ENCODE measurements around the gene ZDHHC22. TPM values are rescaled to one million over a fixed set of nuclear protein-coding genes. Genes with fewer than 3 reads are reported as not detected.

ZDHHC22 gene
- not detected for total RNA-seq

- H3K4me1 Mint-ChIP-seq, result peaks cover 16% of the 10 kb centered on the region
- peaks cover 76% of the 10 kb centered on the region for H3K27me3 Mint-ChIP-seq
- ChIA-PET CTCF (interaction anchor here (0.9 to 1.6 kb wide), 2 partner anchors 13 to 312 kb away, joined by 3 to 5 read pairs; no protein-coding TSS in a partner anchor), POLR2A (interaction anchor here (0.6 kb wide), 1 partner anchor 999 kb away, joined by 4 read pairs; no protein-coding TSS in a partner anchor)
- no peaks in the 10 kb centered on the region for H3K36me3 Mint-ChIP-seq (ENCODE audit: low read depth)
- H3K9me3 Mint-ChIP-seq, result no peaks in the 10 kb centered on the region
- no peak within 1 kb of the TSS for H3K27ac Mint-ChIP-seq
- no peak for DNase-seq
- no peak within 1 kb of the TSS for H3K4me3 Mint-ChIP-seq
These were observed at the start of gene ZDHHC22 for GRCh38 chr14:77141214-77142004. TSS of gene ZDHHC22 (minus strand) at chr14:77141791. CDS start at chr14:77139738, 2,053 bp downstream.

- no peaks in the 10 kb centered on the region for H3K36me3 Mint-ChIP-seq (ENCODE audit: low read depth)
- H3K4me3 Mint-ChIP-seq, result no peak overlapping the region
- no peaks in the 10 kb centered on the region for H3K4me1 Mint-ChIP-seq
- CTCF ChIA-PET, result no interaction called here
- peaks cover 17% of the 10 kb centered on the region for H3K27me3 Mint-ChIP-seq
- H3K27ac Mint-ChIP-seq, result no peak overlapping the region
- no peak for DNase-seq
- POLR2A ChIA-PET, result no interaction called here
- no peaks in the 10 kb centered on the region for H3K9me3 Mint-ChIP-seq
These were observed 49.4 kb upstream of the ZDHHC22 start for GRCh38 chr14:77190977-77191376.

- Mint-ChIP-seq H3K27me3 (peaks cover 17% of the 10 kb centered on the region), H3K4me3 (no peak overlapping the region), H3K9me3 (no peaks in the 10 kb centered on the region), H3K27ac (no peak overlapping the region), H3K36me3 (ENCODE audit: low read depth) (no peaks in the 10 kb centered on the region), H3K4me1 (peaks cover 4% of the 10 kb centered on the region)
- CTCF ChIA-PET, result no interaction called here
- POLR2A ChIA-PET, result no interaction called here
- no peak for DNase-seq
These were observed 47.9 kb upstream of the ZDHHC22 start for GRCh38 chr14:77189479-77189878.

GRCh38 chr14:77187649-77188012, 46.0 kb upstream of the ZDHHC22 start:
- Mint-ChIP-seq H3K27me3 (peaks cover 18% of the 10 kb centered on the region), H3K9me3 (no peaks in the 10 kb centered on the region), H3K36me3 (ENCODE audit: low read depth) (no peaks in the 10 kb centered on the region), H3K4me3 (no peak overlapping the region), H3K4me1 (peaks cover 5% of the 10 kb centered on the region), H3K27ac (no peak overlapping the region)
- POLR2A ChIA-PET, result no interaction called here
- no peak for DNase-seq
- CTCF ChIA-PET, result interaction anchor here (1.0 kb wide), 1 partner anchor 114 kb away, joined by 3 read pairs; no protein-coding TSS in a partner anchor

GRCh38 chr14:77186911-77187648, 45.5 kb upstream of the ZDHHC22 start:
- CTCF ChIA-PET, result interaction anchor here (1.0 kb wide), 1 partner anchor 115 kb away, joined by 3 read pairs; no protein-coding TSS in a partner anchor
- Mint-ChIP-seq H3K9me3 (no peaks in the 10 kb centered on the region), H3K4me1 (peaks cover 6% of the 10 kb centered on the region), H3K36me3 (ENCODE audit: low read depth) (no peaks in the 10 kb centered on the region), H3K4me3 (no peak overlapping the region), H3K27me3 (peaks cover 19% of the 10 kb centered on the region), H3K27ac (no peak overlapping the region)
- POLR2A ChIA-PET, result no interaction called here
- DNase-seq, result no peak

- ChIA-PET CTCF (interaction anchor here (0.6 to 1.0 kb wide), 2 partner anchors 70 to 116 kb away, joined by 3 to 4 read pairs; no protein-coding TSS in a partner anchor), POLR2A (no interaction called here)
- no peak overlapping the region for H3K4me3 Mint-ChIP-seq
- no peaks in the 10 kb centered on the region for H3K36me3 Mint-ChIP-seq (ENCODE audit: low read depth)
- no peak for DNase-seq
- no peak overlapping the region for H3K27ac Mint-ChIP-seq
- peaks cover 11% of the 10 kb centered on the region for H3K4me1 Mint-ChIP-seq
- no peaks in the 10 kb centered on the region for H3K9me3 Mint-ChIP-seq
- peaks cover 23% of the 10 kb centered on the region for H3K27me3 Mint-ChIP-seq
These were observed 43.5 kb upstream of the ZDHHC22 start for GRCh38 chr14:77185093-77185465.

GRCh38 chr14:77184396-77185092, 43.0 kb upstream of the ZDHHC22 start:
- ChIA-PET CTCF (interaction anchor here (0.6 to 1.2 kb wide), 3 partner anchors 35 to 116 kb away, joined by 3 to 4 read pairs (median 3); no protein-coding TSS in a partner anchor), POLR2A (no interaction called here)
- no peak for DNase-seq
- Mint-ChIP-seq H3K9me3 (no peaks in the 10 kb centered on the region), H3K4me1 (peaks cover 11% of the 10 kb centered on the region), H3K27me3 (peaks cover 23% of the 10 kb centered on the region), H3K36me3 (ENCODE audit: low read depth) (no peaks in the 10 kb centered on the region), H3K27ac (no peak overlapping the region), H3K4me3 (no peak overlapping the region)

GRCh38 chr14:77183896-77184295, 42.3 kb upstream of the ZDHHC22 start:
- ChIA-PET CTCF (interaction anchor here (1.2 kb wide), 1 partner anchor 35 kb away, joined by 3 read pairs; no protein-coding TSS in a partner anchor), POLR2A (no interaction called here)
- H3K9me3 Mint-ChIP-seq, result no peaks in the 10 kb centered on the region
- no peak overlapping the region for H3K4me3 Mint-ChIP-seq
- peaks cover 19% of the 10 kb centered on the region for H3K27me3 Mint-ChIP-seq
- no peak for DNase-seq
- peaks cover 11% of the 10 kb centered on the region for H3K4me1 Mint-ChIP-seq
- H3K27ac Mint-ChIP-seq, result no peak overlapping the region
- no peaks in the 10 kb centered on the region for H3K36me3 Mint-ChIP-seq (ENCODE audit: low read depth)

GRCh38 chr14:77181603-77182437, 40.2 kb upstream of the ZDHHC22 start, which contains the start of gene TMEM63C:
TSS of gene TMEM63C (plus strand) at chr14:77181798. CDS start at chr14:77218814, 37,016 bp downstream.
- CTCF ChIA-PET, result no interaction called here
- peak within 1 kb of the TSS; percentile 50 for H3K4me3 Mint-ChIP-seq

GRCh38 chr14:77180726-77181602, 39.4 kb upstream of the ZDHHC22 start:
- Mint-ChIP-seq H3K27me3 (peaks cover 24% of the 10 kb centered on the region), H3K9me3 (no peaks in the 10 kb centered on the region), H3K4me1 (peaks cover 11% of the 10 kb centered on the region), H3K36me3 (ENCODE audit: low read depth) (no peaks in the 10 kb centered on the region), H3K4me3 (peak overlapping the region; percentile 50), H3K27ac (peak overlapping the region; percentile 57)
- DNase-seq, result no peak
- CTCF ChIA-PET, result interaction anchor here (1.0 kb wide), 1 partner anchor 49 kb away, joined by 3 read pairs; no protein-coding TSS in a partner anchor
- POLR2A ChIA-PET, result no interaction called here

More at GRCh38 chr14:77181603-77182437, 40.2 kb upstream of the ZDHHC22 start, which contains the start of gene TMEM63C:
- Mint-ChIP-seq H3K27me3 (peaks cover 21% of the 10 kb centered on the region), H3K4me1 (peaks cover 11% of the 10 kb centered on the region), H3K27ac (peak within 1 kb of the TSS; percentile 57), H3K9me3 (no peaks in the 10 kb centered on the region), H3K36me3 (ENCODE audit: low read depth) (no peaks in the 10 kb centered on the region)
- peak; percentile 51 for DNase-seq
- POLR2A ChIA-PET, result interaction anchor here (0.5 kb wide), 1 partner anchor 831 kb away, joined by 4 read pairs; no protein-coding TSS in a partner anchor

GRCh38 chr14:77178656-77179055, 37.1 kb upstream of the ZDHHC22 start:
- H3K4me1 Mint-ChIP-seq, result peaks cover 7% of the 10 kb centered on the region
- no peaks in the 10 kb centered on the region for H3K36me3 Mint-ChIP-seq (ENCODE audit: low read depth)
- CTCF ChIA-PET, result interaction anchor here (0.7 kb wide), 1 partner anchor 32 kb away, joined by 3 read pairs; no protein-coding TSS in a partner anchor
- no peak overlapping the region for H3K27ac Mint-ChIP-seq
- H3K9me3 Mint-ChIP-seq, result no peaks in the 10 kb centered on the region
- DNase-seq, result no peak
- no peak overlapping the region for H3K4me3 Mint-ChIP-seq
- peaks cover 30% of the 10 kb centered on the region for H3K27me3 Mint-ChIP-seq
- POLR2A ChIA-PET, result no interaction called here

Measured in activated CD4-positive, alpha-beta T cell treated with anti-CD3 and anti-CD28 coated beads, Interleukin-2, amount 10 ng/mL, durations not matched to agents 7 days and 5 days (primary cell).